Skeletal muscle satellite cell (primary cell): ENCODE results near the gene GXYLT2.

ENCODE experiments used
- H3K27me3 ChIP-seq: 2 replicates; pipeline ENCODE4 v1.7.0; 2013; ENCODE audit warnings: low read length; ENCODE audit not compliant: control insufficient read depth, insufficient read depth
- H3K36me3 ChIP-seq: 2 replicates; pipeline ENCODE4 v1.7.0; 2013; ENCODE audit warnings: mild to moderate bottlenecking, control low read depth, low read length; ENCODE audit not compliant: insufficient read depth
- H3K4me1 ChIP-seq: 2 replicates; pipeline ENCODE4 v1.7.0; 2013; ENCODE audit warnings: low read length; ENCODE audit not compliant: control insufficient read depth, insufficient read depth
- H3K4me2 ChIP-seq: 2 replicates; pipeline ENCODE4 v1.7.0; 2013; ENCODE audit warnings: mild to moderate bottlenecking, low read length
- H3K4me3 ChIP-seq: 2 replicates; pipeline ENCODE4 v1.7.0; 2013; ENCODE audit warnings: low read length
- H3K9ac ChIP-seq: 2 replicates; pipeline ENCODE4 v1.7.0; 2013; ENCODE audit warnings: mild to moderate bottlenecking, low read depth, low read length, moderate library complexity
- H3K9me3 ChIP-seq: replicated peaks from 2 replicates; pipeline ENCODE4 v1.7.0; 2013; ENCODE audit warnings: mild to moderate bottlenecking, control low read depth, low read length

GXYLT2 gene

DNA sequence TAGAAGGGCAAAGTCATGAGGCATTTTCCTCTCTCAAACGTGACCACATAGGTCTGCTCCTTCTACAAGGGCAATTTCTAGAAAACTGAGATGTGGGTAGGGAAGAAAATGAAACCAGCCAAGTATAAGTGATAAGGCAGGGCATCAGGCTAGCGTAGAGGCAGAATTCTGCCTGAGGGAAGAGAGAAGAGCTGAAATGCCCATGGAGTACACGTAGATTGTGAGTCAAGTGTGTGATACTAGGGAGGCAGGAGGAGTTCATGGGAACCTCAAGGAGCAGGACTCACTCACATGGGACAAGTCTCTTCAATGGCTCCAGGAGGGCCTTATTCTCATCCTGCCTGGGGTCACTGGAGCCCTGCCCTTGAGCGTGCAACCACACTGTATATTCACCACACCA is 73.9 kb downstream of the GXYLT2 start:
- no peak overlapping the region for H3K9ac ChIP-seq
- no peaks in the 10 kb centered on the region for H3K9me3 ChIP-seq
- no peaks in the 10 kb centered on the region for H3K4me1 ChIP-seq
- no peak overlapping the region for H3K4me3 ChIP-seq
- H3K4me2 ChIP-seq = no peak overlapping the region
- H3K36me3 ChIP-seq = no peaks in the 10 kb centered on the region
- H3K27me3 ChIP-seq = no peaks in the 10 kb centered on the region

DNA sequence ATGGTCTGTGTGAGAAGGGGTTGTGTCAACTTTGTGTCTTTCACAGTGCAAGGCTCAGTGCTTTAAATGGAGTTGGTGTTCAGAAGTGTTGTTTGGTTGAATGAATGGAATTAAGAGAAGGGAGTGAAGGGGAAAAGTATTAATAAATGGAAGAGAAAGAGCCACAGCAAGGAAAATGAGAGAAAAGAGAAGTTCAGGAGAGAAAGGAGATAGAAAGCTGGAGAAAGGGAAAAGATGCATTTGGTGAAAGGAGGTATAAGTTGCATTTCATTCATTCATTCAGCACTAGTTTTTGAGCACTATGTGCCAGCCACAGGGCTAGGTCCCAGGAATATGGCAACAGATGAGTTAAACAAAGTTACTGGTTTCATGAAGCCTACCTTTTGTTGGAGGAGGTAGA is 74.5 kb downstream of the GXYLT2 start:
- Histone ChIP-seq H3K4me1 (no peaks in the 10 kb centered on the region), H3K4me2 (no peak overlapping the region), H3K27me3 (no peaks in the 10 kb centered on the region), H3K36me3 (no peaks in the 10 kb centered on the region), H3K9ac (no peak overlapping the region), H3K9me3 (no peaks in the 10 kb centered on the region), H3K4me3 (no peak overlapping the region)

DNA sequence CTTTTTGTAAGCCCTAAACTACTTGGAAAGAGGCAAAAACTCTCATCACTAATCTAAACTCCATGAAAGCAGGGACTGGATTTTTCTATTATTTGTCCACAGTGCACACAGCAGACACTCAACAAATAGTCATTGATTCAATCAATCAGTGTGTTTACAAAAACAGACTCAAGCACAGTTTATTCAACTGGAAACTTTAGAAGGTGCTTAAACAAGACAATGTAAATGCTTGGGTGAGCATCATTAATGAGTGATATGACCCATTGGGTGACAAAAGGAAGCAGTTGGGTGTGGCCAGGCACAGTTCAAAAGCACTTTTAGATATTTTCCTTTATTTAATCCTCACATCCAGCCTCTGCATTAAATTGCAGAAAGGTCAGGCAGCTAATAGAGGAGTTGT is 76.8 kb downstream of the GXYLT2 start:
- Histone ChIP-seq H3K9ac (no peak overlapping the region), H3K4me2 (no peak overlapping the region), H3K27me3 (no peaks in the 10 kb centered on the region), H3K9me3 (no peaks in the 10 kb centered on the region), H3K4me1 (no peaks in the 10 kb centered on the region), H3K36me3 (no peaks in the 10 kb centered on the region), H3K4me3 (no peak overlapping the region)

DNA sequence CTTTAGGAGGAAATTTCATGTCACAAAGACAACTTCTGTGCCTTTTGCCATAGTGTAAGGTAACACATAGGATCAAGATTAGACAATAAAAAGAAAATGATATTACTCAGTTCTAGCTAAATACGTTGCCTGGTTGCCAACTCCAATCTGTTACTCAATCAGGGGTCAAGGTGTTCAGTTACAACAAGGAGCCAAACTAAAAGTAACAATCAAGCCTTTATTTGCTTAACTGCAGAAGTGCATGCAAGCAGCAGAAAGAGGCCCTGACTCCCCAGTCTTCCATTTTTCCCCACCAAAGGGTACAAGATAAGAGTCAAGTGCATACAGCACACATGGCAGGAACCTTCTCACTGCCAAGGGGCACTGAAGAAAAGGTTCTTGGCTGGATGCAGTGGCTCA is 80.4 kb downstream of the GXYLT2 start:
- no peaks in the 10 kb centered on the region for H3K9me3 ChIP-seq
- no peak overlapping the region for H3K4me3 ChIP-seq

DNA sequence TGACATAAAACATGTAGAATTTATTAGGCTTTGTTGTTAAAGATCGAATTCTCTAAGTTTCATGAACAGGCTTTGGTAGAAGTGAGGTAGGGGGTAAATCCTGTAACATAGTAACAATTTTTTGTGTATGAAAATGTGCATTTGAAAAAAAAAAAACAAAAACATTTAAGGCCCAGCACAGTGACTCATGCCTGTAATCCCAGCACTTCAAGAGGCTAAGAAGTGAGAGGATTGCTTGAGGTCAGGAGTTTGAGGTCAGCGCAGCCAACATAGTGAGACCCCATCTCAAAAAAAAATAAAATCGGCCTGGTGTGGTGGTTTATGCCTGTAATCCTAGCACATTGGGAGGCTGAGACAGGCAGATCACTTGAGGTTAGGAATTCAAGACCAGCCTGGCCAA is 81.9 kb downstream of the GXYLT2 start:
- Histone ChIP-seq H3K4me3 (no peak overlapping the region), H3K36me3 (no peaks in the 10 kb centered on the region), H3K4me2 (no peak overlapping the region), H3K9me3 (no peaks in the 10 kb centered on the region), H3K4me1 (no peaks in the 10 kb centered on the region), H3K27me3 (no peaks in the 10 kb centered on the region), H3K9ac (no peak overlapping the region)

More for the DNA sequence above, 80.4 kb downstream of the GXYLT2 start:
- Histone ChIP-seq H3K9ac (no peak overlapping the region), H3K4me2 (no peak overlapping the region), H3K27me3 (no peaks in the 10 kb centered on the region), H3K36me3 (no peaks in the 10 kb centered on the region), H3K4me1 (no peaks in the 10 kb centered on the region)

DNA sequence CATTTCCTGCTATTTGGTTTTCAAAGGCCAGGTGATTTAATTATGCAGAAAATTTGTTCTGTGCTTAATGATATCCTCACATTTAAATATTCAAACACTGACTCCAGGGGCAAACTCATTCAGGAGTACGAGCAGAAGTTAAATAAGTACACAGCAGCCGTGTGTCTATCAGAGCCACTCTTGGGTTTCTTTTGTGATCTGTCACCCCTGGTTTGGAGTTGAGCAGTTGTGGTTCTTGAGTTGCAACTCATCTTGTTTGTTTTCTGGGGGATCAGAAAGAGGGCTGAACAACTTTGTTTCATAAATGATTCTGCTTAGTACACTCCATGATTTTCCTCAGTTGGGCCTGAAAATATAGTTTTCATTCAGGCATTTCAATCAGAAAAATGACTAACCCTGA is 83.1 kb downstream of the GXYLT2 start:
- Histone ChIP-seq H3K4me3 (no peak overlapping the region), H3K4me1 (no peaks in the 10 kb centered on the region), H3K9ac (no peak overlapping the region), H3K36me3 (no peaks in the 10 kb centered on the region), H3K27me3 (no peaks in the 10 kb centered on the region), H3K9me3 (no peaks in the 10 kb centered on the region), H3K4me2 (no peak overlapping the region)

DNA sequence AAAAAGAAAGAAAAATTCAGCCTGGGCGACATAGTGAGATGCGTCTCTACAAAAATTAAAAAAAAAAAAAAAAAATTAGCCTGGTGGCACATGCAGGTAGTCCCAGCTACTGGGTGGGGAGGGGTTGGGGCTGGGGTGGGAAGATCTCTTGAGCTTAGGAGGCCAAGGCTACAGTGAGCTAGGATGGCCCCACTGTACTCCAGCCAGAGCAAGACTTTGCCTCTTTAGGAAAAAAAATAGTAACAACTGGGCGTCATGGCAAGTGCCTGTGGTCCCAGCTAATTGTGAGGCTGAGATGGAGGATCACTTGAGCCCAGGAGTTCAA is 84.8 kb downstream of the GXYLT2 start:
- no peaks in the 10 kb centered on the region for H3K36me3 ChIP-seq
- no peaks in the 10 kb centered on the region for H3K9me3 ChIP-seq
- no peak overlapping the region for H3K4me3 ChIP-seq
- H3K9ac ChIP-seq = no peak overlapping the region
- peaks cover 7% of the 10 kb centered on the region for H3K4me1 ChIP-seq
- H3K4me2 ChIP-seq = no peak overlapping the region
- H3K27me3 ChIP-seq = no peaks in the 10 kb centered on the region

DNA sequence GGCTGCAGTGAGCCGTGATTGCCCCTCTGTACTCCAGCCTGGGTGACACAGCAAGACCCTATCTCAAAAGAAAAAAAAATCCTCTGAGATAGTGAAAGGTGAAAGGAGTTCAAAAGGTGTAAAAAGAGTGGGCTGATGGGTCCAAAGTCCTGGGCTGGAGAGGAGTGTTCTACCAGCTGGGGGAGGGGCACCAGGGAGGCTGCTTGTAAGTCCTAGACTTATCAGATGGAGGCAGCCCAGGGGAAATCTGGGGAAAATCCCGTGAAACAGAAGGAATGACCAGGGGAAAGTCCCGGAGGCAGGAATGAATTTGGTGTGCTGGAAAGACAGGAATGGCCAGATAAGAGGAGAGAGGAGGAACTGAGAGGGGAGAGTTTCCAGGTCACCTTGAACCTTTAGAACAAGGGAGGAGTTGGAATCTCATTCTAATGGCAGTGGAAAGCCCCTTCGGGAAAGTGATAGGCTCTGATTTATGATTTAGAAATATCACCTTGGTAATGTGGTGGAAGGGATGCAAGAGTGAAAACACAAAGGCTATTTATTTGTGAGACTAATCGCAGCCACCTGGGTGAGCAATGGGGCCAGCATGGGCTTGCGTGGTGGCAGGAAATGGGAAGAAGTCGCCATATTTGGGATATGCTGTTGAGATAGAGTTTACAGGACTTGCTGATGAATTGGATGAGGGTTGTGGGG is 85.3 kb downstream of the GXYLT2 start:
- H3K27me3 ChIP-seq = no peaks in the 10 kb centered on the region
- H3K4me3 ChIP-seq = no peak overlapping the region

DNA sequence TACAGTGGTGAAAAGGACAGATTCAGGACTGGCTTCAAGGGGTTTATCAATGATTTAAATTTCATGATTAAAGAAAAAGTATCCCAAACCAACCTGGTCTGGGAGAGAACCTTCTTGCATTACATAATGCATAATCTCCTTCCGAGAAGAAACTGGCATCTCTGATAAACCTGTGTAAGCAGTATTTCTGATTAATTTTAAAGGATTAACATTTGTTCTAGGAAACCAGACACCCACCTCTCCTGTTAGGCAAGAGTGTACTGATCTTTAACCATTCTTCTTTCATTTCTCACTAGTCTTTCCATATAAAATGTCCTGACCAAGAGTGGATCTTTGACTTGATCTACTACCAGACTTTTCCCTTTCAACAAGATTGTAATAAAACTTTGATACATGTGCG is 85.9 kb downstream of the GXYLT2 start:
- peaks cover 7% of the 10 kb centered on the region for H3K4me1 ChIP-seq
- no peaks in the 10 kb centered on the region for H3K36me3 ChIP-seq
- H3K27me3 ChIP-seq = no peaks in the 10 kb centered on the region
- H3K9ac ChIP-seq = no peak overlapping the region
- H3K9me3 ChIP-seq = no peaks in the 10 kb centered on the region
- H3K4me3 ChIP-seq = no peak overlapping the region
- no peak overlapping the region for H3K4me2 ChIP-seq

More for the DNA sequence above, 85.3 kb downstream of the GXYLT2 start:
- H3K4me2 ChIP-seq = no peak overlapping the region
- no peak overlapping the region for H3K9ac ChIP-seq
- H3K9me3 ChIP-seq = no peaks in the 10 kb centered on the region
- no peaks in the 10 kb centered on the region for H3K36me3 ChIP-seq
- H3K4me1 ChIP-seq = peaks cover 7% of the 10 kb centered on the region

DNA sequence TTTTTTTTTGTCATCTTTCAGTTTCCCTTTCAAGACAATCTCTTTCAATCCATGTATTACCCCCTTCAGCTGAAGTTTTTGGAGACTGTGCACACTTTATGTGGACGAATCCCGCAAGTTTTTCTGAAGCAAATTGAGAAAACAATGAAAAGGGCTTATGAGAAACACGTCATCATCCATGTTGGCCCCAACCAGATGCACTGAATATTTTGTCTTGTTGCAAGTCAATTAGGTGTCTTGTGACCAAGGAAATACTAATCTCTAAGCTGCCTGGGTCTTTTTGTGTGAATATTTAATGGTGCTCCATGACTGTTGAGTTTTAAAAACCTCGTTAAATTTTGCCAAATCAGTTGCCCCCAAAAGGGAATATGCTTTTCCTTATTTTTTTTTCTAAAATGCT is 87.1 kb downstream of the GXYLT2 start:
- H3K36me3 ChIP-seq = no peaks in the 10 kb centered on the region
- no peak overlapping the region for H3K9ac ChIP-seq
- H3K4me1 ChIP-seq = peaks cover 7% of the 10 kb centered on the region
- H3K4me3 ChIP-seq = no peak overlapping the region
- H3K9me3 ChIP-seq = no peaks in the 10 kb centered on the region
- no peaks in the 10 kb centered on the region for H3K27me3 ChIP-seq
- H3K4me2 ChIP-seq = no peak overlapping the region

DNA sequence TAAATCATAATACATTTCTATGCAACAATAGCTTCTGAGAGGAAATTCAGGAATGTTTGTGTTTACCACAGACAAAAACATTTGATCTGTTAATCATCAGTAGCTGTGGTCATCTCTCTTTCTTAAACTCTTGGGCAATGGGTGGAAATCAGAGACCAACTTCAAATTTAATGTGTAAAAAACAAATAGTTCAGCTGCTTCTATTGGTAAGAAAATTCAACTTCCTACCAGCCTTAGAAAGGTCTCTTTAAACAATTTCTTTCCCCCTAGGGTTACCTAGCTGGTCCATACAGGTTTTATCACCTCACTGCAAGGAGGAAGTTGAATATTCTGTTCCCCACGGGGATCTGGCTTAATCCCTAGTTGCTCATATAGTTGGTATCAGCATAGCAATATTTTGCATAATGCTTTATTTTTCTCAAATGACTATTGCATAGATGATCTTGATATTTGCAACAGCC is 88.5 kb downstream of the GXYLT2 start:
- Histone ChIP-seq H3K4me3 (no peak overlapping the region), H3K9me3 (no peaks in the 10 kb centered on the region), H3K4me2 (peak overlapping the region; percentile 8), H3K9ac (no peak overlapping the region), H3K4me1 (peaks cover 7% of the 10 kb centered on the region), H3K36me3 (no peaks in the 10 kb centered on the region), H3K27me3 (no peaks in the 10 kb centered on the region)

DNA sequence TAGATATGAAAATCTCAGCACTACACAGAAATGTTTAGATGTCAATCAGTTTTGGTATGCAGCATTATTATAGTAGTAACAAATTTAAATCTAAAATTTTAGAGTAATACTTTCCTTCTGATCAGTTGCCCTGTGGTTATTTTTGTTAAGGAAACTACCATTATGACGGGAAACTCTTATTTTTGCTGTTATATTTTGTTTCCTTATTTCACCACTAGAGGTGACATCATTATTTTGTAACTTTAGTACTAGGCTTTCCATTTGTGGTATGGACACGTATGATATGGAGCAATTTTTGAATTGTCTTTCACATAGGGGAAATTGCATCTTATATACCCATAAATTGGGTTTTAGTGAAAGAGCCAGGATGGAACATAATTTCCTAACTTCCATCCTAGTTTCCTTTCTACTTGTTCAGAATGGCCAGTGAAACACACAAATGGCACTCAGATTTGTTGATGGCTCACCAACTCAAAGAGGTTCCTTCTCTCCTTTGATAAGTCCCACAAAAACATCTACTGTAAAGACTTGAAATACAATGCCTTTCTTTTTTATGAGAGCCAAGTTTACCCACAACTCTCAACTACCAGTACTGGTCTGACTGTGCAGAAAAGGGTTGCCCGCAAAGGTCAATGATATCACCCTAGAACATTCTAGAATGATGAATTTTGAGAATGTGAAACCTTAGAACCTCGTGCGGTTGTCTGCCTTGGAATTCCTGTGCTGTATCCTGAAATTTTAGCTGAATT is 89.4 kb downstream of the GXYLT2 start:
- H3K27me3 ChIP-seq = no peaks in the 10 kb centered on the region
- H3K36me3 ChIP-seq = no peaks in the 10 kb centered on the region
- H3K4me3 ChIP-seq = no peak overlapping the region
- H3K9me3 ChIP-seq = no peaks in the 10 kb centered on the region
- no peak overlapping the region for H3K4me2 ChIP-seq
- H3K4me1 ChIP-seq = peaks cover 7% of the 10 kb centered on the region
- H3K9ac ChIP-seq = no peak overlapping the region
